OCI-LY7 (cell line): ENCODE measurements around the gene NBEA. TPM values are rescaled to one million over a fixed set of nuclear protein-coding genes. Genes with fewer than 3 reads are reported as not detected.
"Not testable (repeated sequence)": the region's sequence is repeated elsewhere in the genome, so short reads cannot be mapped to it uniquely, and the experiment has no call there.

Experiments used
- BruUV-seq: library from RNA; stranded (reverse); fragments of 400-500 nt; replicated peaks from 2 replicates; lab custom pipeline; 2021; lab: Mats Ljungman, UMichigan
- CTCF ChIA-PET: fragments of 300-600 bp; sonication (Branson Sonifier 250); formaldehyde crosslinking; loops from one replicate; lab custom pipeline; 2022; ENCODE audit warnings: antibody characterized with exemption; ENCODE audit not compliant: unreplicated experiment; lab: Charles Lee
- POLR2A ChIA-PET: fragments of 300-600 bp; sonication (Branson Sonifier 250); formaldehyde crosslinking; loops from one replicate; lab custom pipeline; 2022; ENCODE audit warnings: antibody characterized with exemption; lab: Charles Lee
- DNase-seq: peaks from one replicate; pipeline ENCODE4 v3.0.0-alpha.2; 2015; ENCODE audit warnings: low spot score
- H2AFZ ChIP-seq: fragments of 200-600 bp; sonication (generic), shearing (Covaris generic); 2 replicates; pipeline ENCODE4 v1.6.1; 2014; ENCODE audit warnings: mild to moderate bottlenecking, antibody characterized with exemption, low read length, moderate library complexity
- H3K27ac ChIP-seq: fragments of 200-600 bp; sonication (generic); 2 replicates; pipeline ENCODE4 v1.5.1; 2014; ENCODE audit warnings: mixed run types, low read depth, mild to moderate bottlenecking, moderate library complexity, low read length, inconsistent platforms; ENCODE audit not compliant: poor library complexity, severe bottlenecking
- H3K36me3 ChIP-seq: fragments of 200-600 bp; sonication (generic); 2 replicates; pipeline ENCODE4 v1.6.1; 2014; ENCODE audit warnings: mild to moderate bottlenecking, antibody characterized with exemption, low read length, moderate library complexity, mixed read lengths; ENCODE audit not compliant: insufficient read depth
- H3K4me1 ChIP-seq: fragments of 200-600 bp; sonication (generic); 2 replicates; pipeline ENCODE4 v1.5.1; 2014; ENCODE audit warnings: mild to moderate bottlenecking, low read length; ENCODE audit not compliant: insufficient read depth, poor library complexity, severe bottlenecking
- H3K4me2 ChIP-seq: fragments of 200-600 bp; sonication (generic); 2 replicates; pipeline ENCODE4 v1.6.1; 2014; ENCODE audit warnings: mild to moderate bottlenecking, low read length
- H3K4me3 ChIP-seq: fragments of 200-600 bp; sonication (generic); 2 replicates; pipeline ENCODE4 v1.5.1; 2014; ENCODE audit warnings: mild to moderate bottlenecking, low read depth, low read length; ENCODE audit not compliant: poor library complexity, severe bottlenecking
- H3K79me2 ChIP-seq: fragments of 200-600 bp; sonication (generic); 2 replicates; pipeline ENCODE4 v1.6.1; 2016; ENCODE audit warnings: low read depth, mild to moderate bottlenecking, low read length, moderate library complexity, mixed read lengths; ENCODE audit not compliant: insufficient read depth
- H3K9me2 ChIP-seq: fragments of 200-600 bp; sonication (generic); 2 replicates; pipeline ENCODE4 v1.6.1; 2016; ENCODE audit warnings: mild to moderate bottlenecking, low read length, mixed read lengths; ENCODE audit not compliant: insufficient read depth
- H3K9me3 ChIP-seq: fragments of 200-600 bp; sonication (generic); 2 replicates; pipeline ENCODE4 v1.6.1; 2014; ENCODE audit warnings: mild to moderate bottlenecking, mixed run types, low read length, mixed read lengths
- H4K20me1 ChIP-seq: fragments of 200-600 bp; sonication (generic); 2 replicates; pipeline ENCODE4 v1.6.1; 2014; ENCODE audit warnings: mild to moderate bottlenecking, antibody characterized with exemption, low read length, moderate library complexity, mixed read lengths; ENCODE audit not compliant: insufficient read depth
- CTCF ChIP-seq: fragments of 200-600 bp; sonication (generic); conservative IDR thresholded peaks from 2 replicates; pipeline ENCODE4 v1.5.1; 2014; ENCODE audit warnings: mild to moderate bottlenecking, antibody characterized with exemption, low read length, moderate library complexity, mixed read lengths
- EZH2phosphoT487 ChIP-seq: fragments of 200-600 bp; sonication (generic); IDR thresholded peaks from 2 replicates; pipeline ENCODE4 v1.6.1; 2018; ENCODE audit warnings: low read depth, borderline replicate concordance, mild to moderate bottlenecking, mixed run types, antibody characterized with exemption, low read length, moderate library complexity, mixed read lengths
- intact Hi-C: fragments of 100-400 bp; cut with micrococcal nuclease; formaldehyde crosslinking; loops from one replicate; pipeline ENCODE4 v1.10.0; 2022; ENCODE audit not compliant: unreplicated experiment
- total RNA-seq, 2 experiments: library from RNA; depleted of rRNA in 1 of 2; stranded (reverse); fragments of >200 nt in 1 of 2; shearing (Covaris generic) in 1 of 2; gene quantifications; 2 replicates each; pipeline ENCODE4 v1.2.3, GENCODE V29; 2014 to 2022

Gene NBEA
- total RNA-seq, 2 experiments from 2014 or later = 3.6 to 11.0 TPM

DNA sequence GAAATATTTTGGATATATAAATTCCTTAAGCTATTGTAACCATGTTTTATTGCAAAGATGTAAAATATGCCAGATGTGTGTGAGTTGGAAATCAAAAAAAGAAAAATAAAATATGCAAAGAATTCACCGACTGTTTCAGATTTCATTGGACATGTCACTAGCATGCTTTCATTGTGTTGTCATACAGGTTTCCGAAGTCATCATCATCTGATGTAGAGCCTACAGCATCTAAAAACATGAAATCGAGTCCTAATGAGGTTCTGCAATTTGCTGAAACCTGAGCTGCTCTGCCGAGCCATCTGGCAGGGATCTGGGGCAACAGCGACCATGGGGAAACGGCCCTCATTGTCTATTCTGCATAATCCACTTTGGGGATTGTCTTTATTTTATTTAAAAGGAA is 730.5 kb downstream of the NBEA start:
- TF ChIP-seq EZH2phosphoT487 (no peak), CTCF (no peak)
- no peaks in the 10 kb centered on the region for H3K36me3 ChIP-seq
- H2AFZ ChIP-seq = no peak overlapping the region
- H3K4me2 ChIP-seq = no peak overlapping the region
- DNase-seq = no peak
- CTCF ChIA-PET = no interaction called here
- H3K4me1 ChIP-seq = no peaks in the 10 kb centered on the region
- no peaks in the 10 kb centered on the region for H3K9me2 ChIP-seq
- H3K9me3 ChIP-seq = no peaks in the 10 kb centered on the region
- no TSS peak for BruUV-seq
- POLR2A ChIA-PET = interaction anchor here (0.6 kb wide), 1 partner anchor 62 kb away, joined by 4 read pairs; no protein-coding TSS in a partner anchor
- intact Hi-C loops = no loop called here
- H4K20me1 ChIP-seq = no peaks in the 10 kb centered on the region
- no peak overlapping the region for H3K27ac ChIP-seq
- H3K4me3 ChIP-seq = no peak overlapping the region
- H3K79me2 ChIP-seq = no peaks in the 10 kb centered on the region

DNA sequence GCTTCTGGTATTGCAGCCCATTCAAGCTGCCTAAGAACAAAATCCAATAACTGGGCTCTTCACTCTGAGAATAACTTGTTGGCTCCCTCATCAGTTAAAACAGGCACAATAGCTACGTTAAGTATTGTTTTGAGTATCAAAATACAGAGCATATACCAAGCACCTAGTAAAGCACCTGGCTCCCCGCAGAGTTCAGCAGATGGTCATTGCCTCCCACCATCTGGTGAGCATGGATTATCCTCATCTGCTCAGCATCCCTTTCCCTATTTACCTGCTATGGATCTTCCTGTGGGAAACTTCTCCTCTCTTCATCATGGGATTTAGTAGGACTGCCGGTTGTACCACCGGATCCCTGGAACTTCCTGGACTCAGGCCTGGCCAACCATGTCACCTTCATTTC is 733.6 kb downstream of the NBEA start:
- BruUV-seq = no TSS peak
- POLR2A ChIA-PET = no interaction called here
- no peaks in the 10 kb centered on the region for H3K9me3 ChIP-seq
- TF ChIP-seq CTCF (no peak), EZH2phosphoT487 (no peak)
- H3K4me3 ChIP-seq = no peak overlapping the region
- CTCF ChIA-PET = interaction anchor here (0.9 kb wide), 1 partner anchor 34 kb away, joined by 3 read pairs; no protein-coding TSS in a partner anchor
- H3K36me3 ChIP-seq = no peaks in the 10 kb centered on the region
- H2AFZ ChIP-seq = no peak overlapping the region
- intact Hi-C loops = no loop called here
- DNase-seq = no peak
- H3K4me2 ChIP-seq = no peak overlapping the region
- no peaks in the 10 kb centered on the region for H3K79me2 ChIP-seq
- no peaks in the 10 kb centered on the region for H3K9me2 ChIP-seq
- H4K20me1 ChIP-seq = no peaks in the 10 kb centered on the region
- no peaks in the 10 kb centered on the region for H3K4me1 ChIP-seq
- H3K27ac ChIP-seq = no peak overlapping the region

DNA sequence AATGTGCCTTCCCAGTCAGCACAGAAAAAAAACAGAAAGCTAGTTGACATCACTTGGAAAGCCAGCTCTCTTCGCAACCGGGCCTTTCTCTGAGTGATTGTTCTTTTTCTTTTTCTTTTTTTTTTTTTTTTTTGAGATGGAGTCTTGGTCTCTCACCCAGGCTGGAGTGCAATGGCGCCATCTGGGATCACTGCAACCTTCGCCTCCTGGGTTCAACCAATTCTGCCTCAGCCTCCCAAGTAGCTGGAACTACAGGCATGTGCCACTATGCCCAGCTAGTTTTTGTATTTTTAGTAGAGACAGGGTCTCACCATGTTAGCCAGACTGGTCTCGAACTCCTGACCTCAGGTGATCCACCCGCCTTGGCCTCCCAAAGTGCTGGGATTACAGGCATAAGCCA is 735.8 kb downstream of the NBEA start:
- H3K79me2 ChIP-seq, CTCF ChIA-PET, H3K4me1 ChIP-seq, H3K4me2 ChIP-seq, intact Hi-C loops, DNase-seq, H3K9me3 ChIP-seq, H2AFZ ChIP-seq, BruUV-seq, H3K27ac ChIP-seq, H3K36me3 ChIP-seq, H4K20me1 ChIP-seq, H3K9me2 ChIP-seq, H3K4me3 ChIP-seq, POLR2A ChIA-PET: not testable (repeated sequence)
